ENCODE data around the gene UQCRC2.

DNA sequence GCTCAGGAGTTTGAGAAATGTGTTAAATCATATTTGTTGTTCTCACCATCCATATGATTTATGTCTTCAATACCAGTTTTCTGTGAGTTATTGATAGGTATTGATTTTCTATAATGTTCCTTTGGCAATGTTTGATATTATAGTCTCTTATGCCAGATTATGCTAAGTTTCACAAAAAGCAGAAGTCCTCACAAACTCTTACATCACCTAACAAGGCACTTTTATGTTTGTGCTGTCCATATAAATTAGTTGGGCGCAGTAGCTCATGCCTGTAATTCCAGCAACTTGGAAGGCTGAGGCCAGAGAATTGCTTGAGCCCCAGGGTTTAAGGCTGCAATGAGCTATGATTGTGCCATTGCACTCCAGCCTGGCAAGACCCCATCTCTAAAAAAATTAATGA is 12.6 kb upstream of the UQCRC2 start:
- TF ChIP-seq, protein P1, sequence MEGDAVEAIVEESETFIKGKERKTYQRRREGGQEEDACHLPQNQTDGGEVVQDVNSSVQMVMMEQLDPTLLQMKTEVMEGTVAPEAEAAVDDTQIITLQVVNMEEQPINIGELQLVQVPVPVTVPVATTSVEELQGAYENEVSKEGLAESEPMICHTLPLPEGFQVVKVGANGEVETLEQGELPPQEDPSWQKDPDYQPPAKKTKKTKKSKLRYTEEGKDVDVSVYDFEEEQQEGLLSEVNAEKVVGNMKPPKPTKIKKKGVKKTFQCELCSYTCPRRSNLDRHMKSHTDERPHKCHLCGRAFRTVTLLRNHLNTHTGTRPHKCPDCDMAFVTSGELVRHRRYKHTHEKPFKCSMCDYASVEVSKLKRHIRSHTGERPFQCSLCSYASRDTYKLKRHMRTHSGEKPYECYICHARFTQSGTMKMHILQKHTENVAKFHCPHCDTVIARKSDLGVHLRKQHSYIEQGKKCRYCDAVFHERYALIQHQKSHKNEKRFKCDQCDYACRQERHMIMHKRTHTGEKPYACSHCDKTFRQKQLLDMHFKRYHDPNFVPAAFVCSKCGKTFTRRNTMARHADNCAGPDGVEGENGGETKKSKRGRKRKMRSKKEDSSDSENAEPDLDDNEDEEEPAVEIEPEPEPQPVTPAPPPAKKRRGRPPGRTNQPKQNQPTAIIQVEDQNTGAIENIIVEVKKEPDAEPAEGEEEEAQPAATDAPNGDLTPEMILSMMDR (IDR thresholded peaks at IDR 0.05; ENCODE audit: low read depth, low read length) = no peak
- TF ChIP-seq POLR2A (IDR thresholded peaks at IDR 0.05; ENCODE audit: extremely low read depth, insufficient read length) (no peak), MYC (IDR thresholded peaks at IDR 0.05; ENCODE audit: low read depth, low read length) (no peak)

Data from NB4 (cell line).